AG09319 (cell line): ENCODE data around the gene ERP44.
"Not testable (repeated sequence)": the region's sequence is repeated elsewhere in the genome, so short reads cannot be mapped to it uniquely, and the experiment has no call there.

ENCODE experiments used
- DNase-seq: peaks from one replicate; pipeline ENCODE4 v3.0.0-alpha.2; 2010; ENCODE audit warnings: low read depth; ENCODE audit errors: extremely low read depth
- CTCF ChIP-seq: IDR thresholded peaks from 2 replicates; pipeline ENCODE4 v1.5.1; 2011; ENCODE audit warnings: low read depth, mild to moderate bottlenecking, inconsistent platforms, low read length, moderate library complexity

Gene ERP44

GRCh38 chr9:100098887-100099721 lies at the start of gene ERP44, which contains the start of gene INVS:
Gene ERP44 (minus strand): TSS chr9:100099000. CDS start chr9:100098840, 160 bp downstream.
Gene INVS (plus strand): TSS chr9:100099243. CDS start chr9:100104522, 5,279 bp downstream.
- no peak for TF ChIP-seq CTCF
- peak; percentile 96 for DNase-seq

GRCh38 chr9:100145976-100146375 lies 47.2 kb upstream of the ERP44 start:
- not testable (repeated sequence) for DNase-seq

GRCh38 chr9:100145167-100145934 lies 46.6 kb upstream of the ERP44 start:
- DNase-seq: not testable (repeated sequence)

GRCh38 chr9:100141862-100142261 lies 43.1 kb upstream of the ERP44 start:
- DNase-seq: not testable (repeated sequence)

- DNase-seq: not testable (repeated sequence)
Observed at GRCh38 chr9:100140303-100140702, 41.5 kb upstream of the ERP44 start.

- not testable (repeated sequence) for DNase-seq
Observed at GRCh38 chr9:100136799-100137198, 38.0 kb upstream of the ERP44 start.

GRCh38 chr9:100134731-100135130 lies 35.9 kb upstream of the ERP44 start:
- DNase-seq: no peak
- TF ChIP-seq CTCF: no peak

GRCh38 chr9:100131875-100132430 lies 33.2 kb upstream of the ERP44 start:
- TF ChIP-seq CTCF: no peak
- DNase-seq: no peak

- no peak for TF ChIP-seq CTCF
- no peak for DNase-seq
Observed at GRCh38 chr9:100131216-100131615, 32.4 kb upstream of the ERP44 start.

GRCh38 chr9:100129772-100130171 lies 31.0 kb upstream of the ERP44 start:
- no peak for TF ChIP-seq CTCF
- DNase-seq: no peak
